ENCODE results near the gene LYL1. TPM values are rescaled to one million over a fixed set of nuclear protein-coding genes. Genes with fewer than 3 reads are reported as not detected.
A peak's percentile ranks its signal among the peaks of the same experiment; 100 is the strongest.

LYL1 gene
- total and polyA plus RNA-seq, 5 donors from 2014 or later: 6.5 to 14.2 (median 8.0) TPM

- Histone ChIP-seq H3K4me1 (ENCODE audit: control insufficient read depth, insufficient read depth, low read length, poor library complexity, severe bottlenecking) (peaks cover 66% of the 10 kb centered on the region), H3K36me3 (ENCODE audit: control insufficient read depth, insufficient read depth, low read length) (no peaks in the 10 kb centered on the region), H3K27ac (ENCODE audit: insufficient read depth, low read length, poor library complexity, severe bottlenecking) (peak overlapping the region; percentile 23), H3K27me3 (ENCODE audit: control insufficient read depth, insufficient read depth, low read length) (no peaks in the 10 kb centered on the region), H3K9me3 (ENCODE audit: control insufficient read depth in 2 of 2, low read length in 2 of 2) (no peaks in the 10 kb centered on the region), H3K4me3 (ENCODE audit: low read depth, low read length) (no peak overlapping the region)
- H3K27ac Mint-ChIP-seq: no peak overlapping the region
- peaks cover 0 to 2% (median 0%) of the 10 kb centered on the region in 7 donors for H3K9me3 Mint-ChIP-seq
- peak; percentile 21 to 59 (median 34) for DNase-seq
- peaks cover 24% of the 10 kb centered on the region for H3K27me3 Mint-ChIP-seq
- peak overlapping the region in 3 of 4 donors; percentile 66 to 92 (median 89) for H3K4me3 Mint-ChIP-seq
- peaks cover 5% of the 10 kb centered on the region for H3K36me3 Mint-ChIP-seq
- peaks cover 5 to 46% (median 29%) of the 10 kb centered on the region in 4 donors for H3K4me1 Mint-ChIP-seq
- no peak for ATAC-seq (ENCODE audit: low read depth in 2 of 2)
These were observed 7.3 kb downstream of the LYL1 start for GRCh38 chr19:13095393-13095784.

GRCh38 chr19:13094771-13095392 is 7.8 kb downstream of the LYL1 start:
- Mint-ChIP-seq H3K36me3 (peaks cover under 1% of the 10 kb centered on the region), H3K4me3 (peak overlapping the region; percentile 51 to 80 (median 71)), H3K4me1 (peaks cover 5 to 41% (median 24%) of the 10 kb centered on the region in 4 donors), H3K27ac (peak overlapping the region in 2 of 3 donors; percentile 24 to 67), H3K27me3 (peaks cover 24% of the 10 kb centered on the region), H3K9me3 (peaks cover 0 to 2% (median 0%) of the 10 kb centered on the region in 7 donors)
- H3K36me3 ChIP-seq (ENCODE audit: control insufficient read depth, insufficient read depth, low read length): no peaks in the 10 kb centered on the region
- H3K4me1 ChIP-seq (ENCODE audit: control insufficient read depth, insufficient read depth, low read length, poor library complexity, severe bottlenecking): peaks cover 61% of the 10 kb centered on the region
- no peak overlapping the region for H3K4me3 ChIP-seq (ENCODE audit: low read depth, low read length)
- no peaks in the 10 kb centered on the region for H3K9me3 ChIP-seq (ENCODE audit: control insufficient read depth in 2 of 2, low read length in 2 of 2)
- peak overlapping the region; percentile 23 for H3K27ac ChIP-seq (ENCODE audit: insufficient read depth, low read length, poor library complexity, severe bottlenecking)
- ATAC-seq (ENCODE audit: low read depth in 2 of 2) (no peak), DNase-seq (peak in 1 of 3 donors; percentile 19)
- no peaks in the 10 kb centered on the region for H3K27me3 ChIP-seq (ENCODE audit: control insufficient read depth, insufficient read depth, low read length)

- no peaks in the 10 kb centered on the region for H3K9me3 ChIP-seq (ENCODE audit: control insufficient read depth in 2 of 2, low read length in 2 of 2)
- no peak overlapping the region for H3K27ac ChIP-seq (ENCODE audit: insufficient read depth, low read length, poor library complexity, severe bottlenecking)
- Mint-ChIP-seq H3K27me3 (peaks cover 24% of the 10 kb centered on the region), H3K27ac (peak overlapping the region in 2 of 3 donors; percentile 44 to 83), H3K4me3 (peak overlapping the region; percentile 44 to 77 (median 65)), H3K9me3 (peaks cover 0 to 2% (median 0%) of the 10 kb centered on the region in 7 donors), H3K36me3 (no peaks in the 10 kb centered on the region), H3K4me1 (peaks cover 5 to 35% (median 20%) of the 10 kb centered on the region in 4 donors)
- H3K36me3 ChIP-seq (ENCODE audit: control insufficient read depth, insufficient read depth, low read length): no peaks in the 10 kb centered on the region
- H3K4me3 ChIP-seq (ENCODE audit: low read depth, low read length): no peak overlapping the region
- ATAC-seq (ENCODE audit: low read depth in 2 of 2) (no peak), DNase-seq (no peak)
- H3K4me1 ChIP-seq (ENCODE audit: control insufficient read depth, insufficient read depth, low read length, poor library complexity, severe bottlenecking): peaks cover 53% of the 10 kb centered on the region
- H3K27me3 ChIP-seq (ENCODE audit: control insufficient read depth, insufficient read depth, low read length): no peaks in the 10 kb centered on the region
These were observed 8.6 kb downstream of the LYL1 start for GRCh38 chr19:13094106-13094504.

- Histone ChIP-seq H3K9me3 (ENCODE audit: control insufficient read depth in 2 of 2, low read length in 2 of 2) (no peaks in the 10 kb centered on the region), H3K27ac (ENCODE audit: insufficient read depth, low read length, poor library complexity, severe bottlenecking) (no peak overlapping the region), H3K27me3 (ENCODE audit: control insufficient read depth, insufficient read depth, low read length) (no peaks in the 10 kb centered on the region), H3K4me1 (ENCODE audit: control insufficient read depth, insufficient read depth, low read length, poor library complexity, severe bottlenecking) (peaks cover 48% of the 10 kb centered on the region), H3K4me3 (ENCODE audit: low read depth, low read length) (no peak overlapping the region), H3K36me3 (ENCODE audit: control insufficient read depth, insufficient read depth, low read length) (no peaks in the 10 kb centered on the region)
- Mint-ChIP-seq H3K27me3 (peaks cover 24% of the 10 kb centered on the region), H3K36me3 (no peaks in the 10 kb centered on the region), H3K9me3 (peaks cover 0 to 2% (median 0%) of the 10 kb centered on the region in 7 donors), H3K27ac (peak overlapping the region in 2 of 3 donors; percentile 44 to 83), H3K4me3 (peak overlapping the region; percentile 44 to 77 (median 65)), H3K4me1 (peaks cover 5 to 32% (median 20%) of the 10 kb centered on the region in 4 donors)
- peak; percentile 67 to 86 (median 80) for DNase-seq
- ATAC-seq (ENCODE audit: low read depth in 2 of 2): peak; percentile 68 to 71
These were observed 9.1 kb downstream of the LYL1 start for GRCh38 chr19:13093407-13094105.

- Mint-ChIP-seq H3K36me3 (no peaks in the 10 kb centered on the region), H3K27me3 (peaks cover 17% of the 10 kb centered on the region), H3K9me3 (peaks cover 0 to 2% (median 0%) of the 10 kb centered on the region in 7 donors), H3K4me3 (no peak overlapping the region), H3K27ac (no peak overlapping the region), H3K4me1 (peaks cover 5 to 26% (median 17%) of the 10 kb centered on the region in 4 donors)
- H3K27me3 ChIP-seq (ENCODE audit: control insufficient read depth, insufficient read depth, low read length): no peaks in the 10 kb centered on the region
- H3K9me3 ChIP-seq (ENCODE audit: control insufficient read depth in 2 of 2, low read length in 2 of 2): no peaks in the 10 kb centered on the region
- no peaks in the 10 kb centered on the region for H3K36me3 ChIP-seq (ENCODE audit: control insufficient read depth, insufficient read depth, low read length)
- ATAC-seq (ENCODE audit: low read depth in 2 of 2): no peak
- no peak for DNase-seq
- H3K4me3 ChIP-seq (ENCODE audit: low read depth, low read length): no peak overlapping the region
- H3K27ac ChIP-seq (ENCODE audit: insufficient read depth, low read length, poor library complexity, severe bottlenecking): no peak overlapping the region
- peaks cover 39% of the 10 kb centered on the region for H3K4me1 ChIP-seq (ENCODE audit: control insufficient read depth, insufficient read depth, low read length, poor library complexity, severe bottlenecking)
These were observed 9.9 kb downstream of the LYL1 start for GRCh38 chr19:13092606-13093235.

GRCh38 chr19:13092158-13092543 is 10.5 kb downstream of the LYL1 start:
- ATAC-seq (ENCODE audit: low read depth in 2 of 2) (no peak), DNase-seq (no peak)
- Mint-ChIP-seq H3K27me3 (peaks cover 15% of the 10 kb centered on the region), H3K27ac (no peak overlapping the region), H3K36me3 (no peaks in the 10 kb centered on the region), H3K9me3 (peaks cover 0 to 2% (median 0%) of the 10 kb centered on the region in 7 donors), H3K4me3 (no peak overlapping the region), H3K4me1 (peaks cover 3 to 24% (median 16%) of the 10 kb centered on the region in 4 donors)
- Histone ChIP-seq H3K4me1 (ENCODE audit: control insufficient read depth, insufficient read depth, low read length, poor library complexity, severe bottlenecking) (peaks cover 34% of the 10 kb centered on the region), H3K27ac (ENCODE audit: insufficient read depth, low read length, poor library complexity, severe bottlenecking) (no peak overlapping the region), H3K36me3 (ENCODE audit: control insufficient read depth, insufficient read depth, low read length) (no peaks in the 10 kb centered on the region), H3K27me3 (ENCODE audit: control insufficient read depth, insufficient read depth, low read length) (no peaks in the 10 kb centered on the region), H3K4me3 (ENCODE audit: low read depth, low read length) (no peak overlapping the region), H3K9me3 (ENCODE audit: control insufficient read depth in 2 of 2, low read length in 2 of 2) (no peaks in the 10 kb centered on the region)

- Mint-ChIP-seq H3K27ac (peak overlapping the region in 1 of 3 donors; percentile 66), H3K4me1 (peaks cover 0 to 19% (median 13%) of the 10 kb centered on the region in 4 donors), H3K9me3 (peaks cover 0 to 2% (median 0%) of the 10 kb centered on the region in 7 donors), H3K4me3 (peak overlapping the region in 1 of 4 donors; percentile 38), H3K27me3 (peaks cover 12% of the 10 kb centered on the region), H3K36me3 (no peaks in the 10 kb centered on the region)
- H3K9me3 ChIP-seq (ENCODE audit: control insufficient read depth in 2 of 2, low read length in 2 of 2): no peaks in the 10 kb centered on the region
- no peaks in the 10 kb centered on the region for H3K27me3 ChIP-seq (ENCODE audit: control insufficient read depth, insufficient read depth, low read length)
- no peak for ATAC-seq (ENCODE audit: low read depth in 2 of 2)
- H3K4me1 ChIP-seq (ENCODE audit: control insufficient read depth, insufficient read depth, low read length, poor library complexity, severe bottlenecking): peaks cover 28% of the 10 kb centered on the region
- no peaks in the 10 kb centered on the region for H3K36me3 ChIP-seq (ENCODE audit: control insufficient read depth, insufficient read depth, low read length)
- H3K4me3 ChIP-seq (ENCODE audit: low read depth, low read length): no peak overlapping the region
- H3K27ac ChIP-seq (ENCODE audit: insufficient read depth, low read length, poor library complexity, severe bottlenecking): no peak overlapping the region
- DNase-seq: no peak
These were observed 11.1 kb downstream of the LYL1 start for GRCh38 chr19:13091400-13092157.
